ENCODE results near the gene GFOD2.

Gene GFOD2

GRCh38 chr16:67663877-67664222 is 55.3 kb downstream of the GFOD2 start:
- DNase-seq (ENCODE audit: low read depth), result no peak
- no peak overlapping the region for H3K4me3 ChIP-seq (ENCODE audit: low read length)

GRCh38 chr16:67663151-67663876 is 55.8 kb downstream of the GFOD2 start:
- TF ChIP-seq, protein P1, sequence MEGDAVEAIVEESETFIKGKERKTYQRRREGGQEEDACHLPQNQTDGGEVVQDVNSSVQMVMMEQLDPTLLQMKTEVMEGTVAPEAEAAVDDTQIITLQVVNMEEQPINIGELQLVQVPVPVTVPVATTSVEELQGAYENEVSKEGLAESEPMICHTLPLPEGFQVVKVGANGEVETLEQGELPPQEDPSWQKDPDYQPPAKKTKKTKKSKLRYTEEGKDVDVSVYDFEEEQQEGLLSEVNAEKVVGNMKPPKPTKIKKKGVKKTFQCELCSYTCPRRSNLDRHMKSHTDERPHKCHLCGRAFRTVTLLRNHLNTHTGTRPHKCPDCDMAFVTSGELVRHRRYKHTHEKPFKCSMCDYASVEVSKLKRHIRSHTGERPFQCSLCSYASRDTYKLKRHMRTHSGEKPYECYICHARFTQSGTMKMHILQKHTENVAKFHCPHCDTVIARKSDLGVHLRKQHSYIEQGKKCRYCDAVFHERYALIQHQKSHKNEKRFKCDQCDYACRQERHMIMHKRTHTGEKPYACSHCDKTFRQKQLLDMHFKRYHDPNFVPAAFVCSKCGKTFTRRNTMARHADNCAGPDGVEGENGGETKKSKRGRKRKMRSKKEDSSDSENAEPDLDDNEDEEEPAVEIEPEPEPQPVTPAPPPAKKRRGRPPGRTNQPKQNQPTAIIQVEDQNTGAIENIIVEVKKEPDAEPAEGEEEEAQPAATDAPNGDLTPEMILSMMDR (IDR thresholded peaks at IDR 0.05; ENCODE audit: insufficient read depth, low read depth, low read length, missing control alignments), result peak; percentile 26
- no peak for DNase-seq (ENCODE audit: low read depth)
- H3K4me3 ChIP-seq (ENCODE audit: low read length), result no peak overlapping the region

More at GRCh38 chr16:67663877-67664222, 55.3 kb downstream of the GFOD2 start:
- TF ChIP-seq, protein P1 (IDR thresholded peaks at IDR 0.05; ENCODE audit: insufficient read depth, low read depth, low read length, missing control alignments), result no peak

DNA sequence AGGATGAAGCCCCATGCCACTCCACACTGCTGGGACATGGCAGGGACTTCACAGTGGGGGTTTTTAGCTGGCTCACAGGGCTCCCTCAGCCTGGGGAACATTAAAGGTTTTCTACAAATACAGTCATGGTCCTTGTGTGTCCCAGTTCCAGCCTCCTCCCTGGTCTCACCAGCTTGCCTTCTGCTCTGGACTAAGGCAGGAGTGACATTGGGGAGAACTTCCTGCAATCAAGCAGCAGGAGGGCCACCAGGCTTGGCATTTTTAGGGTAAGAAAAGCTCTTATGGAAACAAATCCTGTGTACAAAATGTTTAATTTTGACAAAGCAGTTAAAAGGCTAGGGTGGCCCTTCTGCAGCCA is 56.5 kb downstream of the GFOD2 start:
- TF ChIP-seq, protein P1 (IDR thresholded peaks at IDR 0.05; ENCODE audit: insufficient read depth, low read depth, low read length, missing control alignments), result no peak
- no peak for DNase-seq (ENCODE audit: low read depth)
- H3K4me3 ChIP-seq (ENCODE audit: low read length), result no peak overlapping the region

- TF ChIP-seq, protein P1 (IDR thresholded peaks at IDR 0.05; ENCODE audit: insufficient read depth, low read depth, low read length, missing control alignments), result no peak
- no peak for DNase-seq (ENCODE audit: low read depth)
- no peak overlapping the region for H3K4me3 ChIP-seq (ENCODE audit: low read length)
Observed at GRCh38 chr16:67661886-67662652, 57.0 kb downstream of the GFOD2 start.

DNA sequence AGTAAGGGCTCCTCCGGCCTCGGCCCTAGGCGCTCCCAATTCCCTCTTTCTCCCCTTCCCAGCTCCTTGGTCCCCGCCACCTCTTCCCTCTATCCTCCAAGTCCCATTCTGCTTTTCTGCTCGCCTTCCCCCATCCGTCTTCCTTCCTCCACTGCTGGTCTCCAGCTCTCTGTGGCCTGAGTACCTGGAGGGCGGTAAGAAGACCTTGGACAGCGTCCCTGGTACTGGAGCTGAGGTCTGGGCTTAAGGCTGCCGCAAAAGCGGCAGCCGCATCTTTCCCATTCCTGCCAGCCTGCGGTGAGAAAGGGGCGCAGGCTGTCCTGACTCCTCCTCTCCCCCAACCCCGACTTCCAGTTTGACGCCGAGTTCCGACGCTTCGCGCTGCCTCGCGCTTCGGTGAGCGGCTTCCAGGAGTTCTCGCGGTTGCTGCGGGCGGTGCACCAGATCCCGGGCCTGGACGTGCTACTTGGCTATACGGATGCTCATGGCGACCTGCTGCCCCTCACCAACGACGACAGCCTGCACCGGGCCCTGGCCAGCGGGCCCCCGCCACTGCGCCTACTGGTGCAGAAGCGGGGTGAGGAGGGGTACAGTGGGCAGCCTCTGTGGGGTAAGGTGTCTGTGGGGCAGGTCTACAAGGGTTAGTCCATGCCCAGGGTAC is 57.9 kb downstream of the GFOD2 start:
- TF ChIP-seq, protein P1 (IDR thresholded peaks at IDR 0.05; ENCODE audit: insufficient read depth, low read depth, low read length, missing control alignments), result no peak
- peak overlapping the region; percentile 42 for H3K4me3 ChIP-seq (ENCODE audit: low read length)
- peak; percentile 61 for DNase-seq (ENCODE audit: low read depth)

DNA sequence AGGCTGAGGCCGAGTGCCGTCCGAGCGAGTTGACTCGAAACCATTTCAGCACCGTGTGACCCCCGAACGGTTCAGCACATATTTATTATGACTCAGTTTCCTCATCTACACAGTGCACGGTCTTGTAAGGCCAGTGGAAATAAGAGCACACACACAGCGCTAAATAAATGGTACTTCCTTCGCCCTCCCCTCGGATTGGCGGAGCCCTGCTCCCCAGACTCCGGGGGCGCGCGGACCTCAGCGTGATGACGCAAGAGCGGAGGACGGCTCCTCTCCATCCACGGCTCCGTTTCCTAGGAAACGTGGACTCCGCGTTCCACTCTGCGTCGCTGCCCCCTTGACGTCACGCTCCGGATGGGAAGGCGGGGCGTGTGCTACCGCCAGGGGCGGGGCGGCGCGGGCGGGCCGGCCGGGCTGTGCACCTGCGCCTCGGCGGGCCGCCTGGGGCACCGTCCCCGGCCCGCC is 58.5 kb downstream of the GFOD2 start, which contains the start of gene PARD6A:
Gene PARD6A (plus strand): TSS at position 397 of the 465 bp plus-strand sequence. CDS start 79 bp downstream, outside the sequence.
- DNase-seq (ENCODE audit: low read depth), result peak; percentile 91
- TF ChIP-seq, protein P1 (IDR thresholded peaks at IDR 0.05; ENCODE audit: insufficient read depth, low read depth, low read length, missing control alignments), result no peak
- peak within 1 kb of the TSS; percentile 93 for H3K4me3 ChIP-seq (ENCODE audit: low read length)
